Measurements from ENCODE around the gene NCKAP5L. TPM values are rescaled to one million over a fixed set of nuclear protein-coding genes. Genes with fewer than 3 reads are reported as not detected.

The NCKAP5L gene
- polyA plus RNA-seq, 3 donors, result 3.7 to 14.9 (median 6.8) TPM

DNA sequence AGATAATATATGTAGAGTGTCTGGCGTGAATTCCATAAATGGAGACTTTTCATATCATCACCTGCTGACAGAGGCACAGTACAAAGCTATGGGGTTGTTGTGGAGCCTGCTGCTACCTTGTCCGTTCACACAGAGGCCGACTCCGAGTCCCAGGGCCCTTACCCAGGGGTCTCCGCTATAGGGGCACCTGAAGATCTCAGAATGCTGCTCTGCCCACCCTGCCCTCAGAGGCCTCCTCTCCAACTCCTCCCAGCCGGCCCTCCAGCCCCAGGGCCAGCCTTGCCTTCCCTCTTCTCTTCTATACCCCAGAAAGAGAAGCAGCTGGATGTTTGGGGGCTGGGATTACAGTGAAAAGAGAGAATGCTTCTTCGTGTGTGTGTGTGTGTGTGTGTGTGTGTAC, 21.3 kb downstream of the NCKAP5L start:
- Mint-ChIP-seq H3K27me3 (ENCODE audit: low read depth in 3 of 3) (no peaks in the 10 kb centered on the region), H3K36me3 (peaks cover 63 to 67% of the 10 kb centered on the region in 2 donors), H3K4me1 (peaks cover 11% of the 10 kb centered on the region), H3K4me3 (no peak overlapping the region), H3K27ac (no peak overlapping the region), H3K9me3 (no peaks in the 10 kb centered on the region)
- H3K4me2 ChIP-seq (replicated peaks; ENCODE audit: extremely low read depth, low read length, poor library complexity, severe bottlenecking), result no peak overlapping the region
- 50% methylated on average over 1 of the region's 7 CpGs for WGBS (ENCODE audit: insufficient coverage)
- no peak for DNase-seq
- peaks cover 50 to 69% of the 10 kb centered on the region in 2 donors for H3K36me3 ChIP-seq (replicated peaks in 1 of 2; ENCODE audit: control insufficient read depth in 1 of 2, insufficient read depth in 2 of 2, low read length in 2 of 2)
- peaks cover 29% of the 10 kb centered on the region for H3K79me2 ChIP-seq (ENCODE audit: insufficient read depth, low read length)
- no peak overlapping the region for H2AFZ ChIP-seq (ENCODE audit: insufficient read depth, low read depth, low read length, poor library complexity, severe bottlenecking)
- no peak overlapping the region for H3K9ac ChIP-seq (ENCODE audit: insufficient read depth, low read length, poor library complexity, severe bottlenecking)
- H3K27me3 ChIP-seq (ENCODE audit: control insufficient read depth in 2 of 2, insufficient read depth in 2 of 2, low read length in 2 of 2), result no peaks in the 10 kb centered on the region
- no peak overlapping the region for H3K27ac ChIP-seq (ENCODE audit: low read depth in 1 of 2, low read length in 2 of 2)
- no peak overlapping the region for H3K4me3 ChIP-seq (replicated peaks in 1 of 3; ENCODE audit: low read depth in 2 of 3, low read length in 3 of 3)
- no peak for TF ChIP-seq CTCF (IDR thresholded peaks at IDR 0.05)
- H3K4me1 ChIP-seq (ENCODE audit: control insufficient read depth in 1 of 2, insufficient read depth in 2 of 2, low read length in 2 of 2), result peaks cover 0 to 3% of the 10 kb centered on the region in 2 donors
- peaks cover 95% of the 10 kb centered on the region for H4K20me1 ChIP-seq (ENCODE audit: insufficient read depth, low read length)
- H3K9me3 ChIP-seq (replicated peaks in 1 of 2; ENCODE audit: control insufficient read depth in 1 of 2, insufficient read depth in 1 of 2, low read length in 2 of 2), result no peaks in the 10 kb centered on the region
- intact Hi-C loops (cut with micrococcal nuclease), result no loop called here

DNA sequence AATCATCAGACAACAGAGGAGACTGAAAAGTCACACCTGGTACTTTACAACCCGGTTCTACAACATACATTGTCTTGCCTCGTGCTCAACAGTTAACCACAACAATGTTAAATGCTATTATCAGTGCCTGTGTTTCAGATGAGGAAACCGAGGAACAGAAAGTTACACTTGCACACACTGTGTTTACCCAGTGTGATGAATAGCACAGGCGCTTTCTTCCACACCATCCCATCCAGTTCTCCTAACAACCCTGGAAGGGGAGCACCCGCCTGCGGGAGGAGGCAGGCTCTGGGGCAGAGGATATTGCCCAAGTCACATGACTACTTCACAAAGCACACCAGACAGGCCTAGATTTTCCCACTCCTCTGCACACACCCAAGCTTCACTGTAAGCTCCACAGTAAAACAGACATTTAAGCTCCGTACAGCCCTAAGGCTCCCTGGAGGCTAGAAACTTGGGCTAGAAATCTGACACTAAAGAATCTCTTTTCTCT, 21.8 kb downstream of the NCKAP5L start:
- Mint-ChIP-seq H3K4me1 (peaks cover 10% of the 10 kb centered on the region), H3K4me3 (no peak overlapping the region), H3K36me3 (peaks cover 63 to 69% of the 10 kb centered on the region in 2 donors), H3K9me3 (no peaks in the 10 kb centered on the region), H3K27me3 (ENCODE audit: low read depth in 3 of 3) (no peaks in the 10 kb centered on the region), H3K27ac (no peak overlapping the region)
- intact Hi-C loops (cut with micrococcal nuclease), result no loop called here
- Histone ChIP-seq H4K20me1 (ENCODE audit: insufficient read depth, low read length) (peaks cover 90% of the 10 kb centered on the region), H3K9me3 (replicated peaks in 1 of 2; ENCODE audit: control insufficient read depth in 1 of 2, insufficient read depth in 1 of 2, low read length in 2 of 2) (no peaks in the 10 kb centered on the region), H3K4me3 (replicated peaks in 1 of 3; ENCODE audit: low read depth in 2 of 3, low read length in 3 of 3) (no peak overlapping the region), H3K27me3 (ENCODE audit: control insufficient read depth in 2 of 2, insufficient read depth in 2 of 2, low read length in 2 of 2) (no peaks in the 10 kb centered on the region), H3K4me2 (replicated peaks; ENCODE audit: extremely low read depth, low read length, poor library complexity, severe bottlenecking) (no peak overlapping the region), H2AFZ (ENCODE audit: insufficient read depth, low read depth, low read length, poor library complexity, severe bottlenecking) (no peak overlapping the region), H3K4me1 (ENCODE audit: control insufficient read depth in 1 of 2, insufficient read depth in 2 of 2, low read length in 2 of 2) (peaks cover 0 to 3% of the 10 kb centered on the region in 2 donors), H3K79me2 (ENCODE audit: insufficient read depth, low read length) (peaks cover 29% of the 10 kb centered on the region), H3K27ac (ENCODE audit: low read depth in 1 of 2, low read length in 2 of 2) (no peak overlapping the region), H3K9ac (ENCODE audit: insufficient read depth, low read length, poor library complexity, severe bottlenecking) (no peak overlapping the region), H3K36me3 (replicated peaks in 1 of 2; ENCODE audit: control insufficient read depth in 1 of 2, insufficient read depth in 2 of 2, low read length in 2 of 2) (peaks cover 55 to 74% of the 10 kb centered on the region in 2 donors)
- no peak for DNase-seq
- no peak for TF ChIP-seq CTCF (IDR thresholded peaks at IDR 0.05)
- 100% methylated on average over 4 of the region's 7 CpGs for WGBS (ENCODE audit: insufficient coverage)

Data from CD14-positive monocyte (primary cell).